NK-92 treated with Interleukin-12 subunit alpha and Interleukin-12 subunit beta, amount 100 ng/mL, for 24 hours (cell line): ENCODE data around the gene PCDHA3.
"Not testable (repeated sequence)": the region's sequence is repeated elsewhere in the genome, so short reads cannot be mapped to it uniquely, and the experiment has no call there.

Experiments
- DNase-seq: peaks from one replicate; lab custom pipeline; 2025; lab: John Stamatoyannopoulos, UW

Gene PCDHA3

GRCh38 chr5:140821375-140822280, 20.8 kb downstream of the PCDHA3 start, which contains the start of gene PCDHA5:
Gene PCDHA5 (plus strand): TSS chr5:140821613.
- DNase-seq = no peak

GRCh38 chr5:140822281-140822629, 21.4 kb downstream of the PCDHA3 start:
- DNase-seq = no peak

DNA sequence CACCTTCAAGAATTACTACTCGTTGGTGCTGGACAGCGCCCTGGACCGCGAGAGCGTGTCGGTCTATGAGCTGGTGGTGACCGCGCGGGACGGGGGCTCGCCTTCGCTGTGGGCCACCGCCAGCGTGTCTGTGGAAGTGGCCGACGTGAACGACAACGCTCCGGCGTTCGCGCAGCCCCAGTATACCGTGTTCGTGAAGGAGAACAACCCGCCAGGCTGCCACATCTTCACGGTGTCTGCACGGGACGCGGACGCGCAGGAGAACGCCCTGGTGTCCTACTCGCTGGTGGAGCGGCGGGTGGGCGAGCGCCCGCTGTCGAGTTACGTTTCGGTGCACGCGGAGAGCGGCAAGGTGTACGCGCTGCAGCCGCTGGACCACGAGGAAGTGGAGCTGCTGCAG, 22.1 kb downstream of the PCDHA3 start:
- DNase-seq = not testable (repeated sequence)

- no peak for DNase-seq
Measured at GRCh38 chr5:140823475-140823874, 22.6 kb downstream of the PCDHA3 start.

DNA sequence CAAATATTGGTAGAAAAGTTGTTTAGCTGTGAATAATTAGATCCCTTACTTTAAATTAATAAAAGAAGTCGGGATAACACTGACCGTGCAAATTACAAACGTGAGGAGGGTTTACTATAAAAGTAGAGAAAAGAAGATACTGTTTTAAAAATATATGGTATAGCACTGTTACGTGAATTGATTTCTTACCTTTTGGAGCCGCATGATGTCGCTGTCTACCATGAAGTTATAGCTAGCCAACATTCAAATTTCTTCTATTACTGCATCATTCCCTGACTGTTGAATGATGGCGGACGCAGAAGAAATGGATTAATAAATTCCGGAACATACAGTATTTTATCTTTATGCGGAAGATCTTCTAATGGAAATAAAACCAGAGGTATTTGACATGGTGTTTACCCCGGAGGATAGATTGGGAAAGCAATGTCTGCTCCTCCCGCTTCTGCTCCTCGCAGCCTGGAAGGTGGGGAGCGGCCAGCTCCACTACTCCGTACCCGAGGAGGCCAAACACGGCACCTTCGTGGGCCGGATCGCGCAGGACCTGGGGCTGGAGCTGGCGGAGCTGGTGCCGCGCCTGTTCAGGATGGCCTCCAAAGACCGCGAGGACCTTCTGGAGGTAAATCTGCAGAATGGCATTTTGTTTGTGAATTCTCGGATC, 27.0 kb downstream of the PCDHA3 start, which contains the start of gene PCDHA6:
PCDHA6 (plus strand) TSS at position 257 of the 658 bp plus-strand sequence; CDS start at position 389, 132 bp downstream.
- no peak for DNase-seq

- no peak for DNase-seq
Measured at GRCh38 chr5:140828362-140828737, 27.5 kb downstream of the PCDHA3 start.

DNA sequence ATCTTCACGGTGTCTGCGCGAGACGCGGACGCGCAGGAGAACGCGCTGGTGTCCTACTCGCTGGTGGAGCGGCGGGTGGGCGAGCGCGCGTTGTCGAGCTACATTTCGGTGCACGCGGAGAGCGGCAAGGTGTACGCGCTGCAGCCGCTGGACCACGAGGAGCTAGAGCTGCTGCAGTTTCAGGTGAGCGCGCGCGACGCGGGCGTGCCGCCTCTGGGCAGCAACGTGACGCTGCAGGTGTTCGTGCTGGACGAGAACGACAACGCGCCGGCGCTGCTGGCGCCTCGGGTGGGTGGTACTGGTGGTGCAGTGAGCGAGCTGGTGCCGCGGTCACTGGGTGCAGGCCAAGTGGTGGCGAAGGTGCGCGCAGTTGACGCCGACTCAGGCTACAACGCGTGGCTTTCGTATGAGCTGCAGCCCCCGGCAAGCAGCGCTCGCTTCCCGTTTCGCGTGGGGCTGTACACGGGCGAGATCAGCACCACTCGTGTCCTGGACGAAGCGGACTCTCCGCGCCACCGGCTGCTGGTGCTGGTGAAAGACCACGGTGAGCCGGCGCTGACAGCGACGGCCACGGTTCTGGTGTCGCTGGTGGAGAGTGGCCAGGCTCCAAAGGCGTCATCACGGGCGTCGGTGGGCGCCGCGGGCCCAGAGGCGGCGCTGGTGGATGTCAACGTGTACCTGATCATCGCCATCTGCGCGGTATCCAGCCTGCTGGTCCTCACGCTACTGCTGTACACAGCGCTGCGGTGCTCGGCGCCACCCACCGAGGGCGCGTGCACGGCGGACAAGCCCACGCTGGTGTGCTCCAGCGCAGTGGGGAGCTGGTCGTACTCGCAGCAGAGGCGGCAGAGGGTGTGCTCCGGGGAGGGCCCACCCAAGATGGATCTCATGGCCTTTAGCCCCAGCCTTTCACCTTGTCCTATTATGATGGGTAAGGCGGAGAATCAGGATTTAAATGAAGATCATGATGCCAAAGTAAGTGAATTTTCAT, 28.9 kb downstream of the PCDHA3 start:
- DNase-seq = not testable (repeated sequence)

- no peak for DNase-seq
Measured at GRCh38 chr5:140833993-140834392, 33.1 kb downstream of the PCDHA3 start, which contains the start of gene PCDHA7. Gene PCDHA7 (plus strand): TSS chr5:140834269. CDS start chr5:140834384, 115 bp downstream.

DNA sequence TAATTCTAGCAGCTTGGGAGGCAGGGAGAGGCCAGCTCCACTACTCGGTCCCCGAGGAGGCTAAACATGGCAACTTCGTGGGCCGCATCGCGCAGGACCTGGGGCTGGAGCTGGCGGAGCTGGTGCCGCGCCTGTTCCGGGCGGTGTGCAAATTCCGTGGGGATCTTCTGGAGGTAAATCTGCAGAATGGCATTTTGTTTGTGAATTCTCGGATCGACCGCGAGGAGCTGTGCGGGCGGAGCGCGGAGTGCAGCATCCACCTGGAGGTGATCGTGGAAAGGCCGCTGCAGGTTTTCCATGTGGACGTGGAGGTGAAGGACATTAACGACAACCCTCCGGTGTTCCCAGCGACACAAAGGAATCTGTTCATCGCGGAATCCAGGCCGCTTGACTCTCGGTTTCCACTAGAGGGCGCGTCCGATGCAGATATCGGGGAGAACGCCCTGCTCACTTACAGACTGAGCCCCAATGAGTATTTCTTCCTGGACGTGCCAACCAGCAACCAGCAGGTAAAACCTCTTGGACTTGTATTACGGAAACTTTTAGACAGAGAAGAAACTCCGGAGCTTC, 33.7 kb downstream of the PCDHA3 start:
- not testable (repeated sequence) for DNase-seq

DNA sequence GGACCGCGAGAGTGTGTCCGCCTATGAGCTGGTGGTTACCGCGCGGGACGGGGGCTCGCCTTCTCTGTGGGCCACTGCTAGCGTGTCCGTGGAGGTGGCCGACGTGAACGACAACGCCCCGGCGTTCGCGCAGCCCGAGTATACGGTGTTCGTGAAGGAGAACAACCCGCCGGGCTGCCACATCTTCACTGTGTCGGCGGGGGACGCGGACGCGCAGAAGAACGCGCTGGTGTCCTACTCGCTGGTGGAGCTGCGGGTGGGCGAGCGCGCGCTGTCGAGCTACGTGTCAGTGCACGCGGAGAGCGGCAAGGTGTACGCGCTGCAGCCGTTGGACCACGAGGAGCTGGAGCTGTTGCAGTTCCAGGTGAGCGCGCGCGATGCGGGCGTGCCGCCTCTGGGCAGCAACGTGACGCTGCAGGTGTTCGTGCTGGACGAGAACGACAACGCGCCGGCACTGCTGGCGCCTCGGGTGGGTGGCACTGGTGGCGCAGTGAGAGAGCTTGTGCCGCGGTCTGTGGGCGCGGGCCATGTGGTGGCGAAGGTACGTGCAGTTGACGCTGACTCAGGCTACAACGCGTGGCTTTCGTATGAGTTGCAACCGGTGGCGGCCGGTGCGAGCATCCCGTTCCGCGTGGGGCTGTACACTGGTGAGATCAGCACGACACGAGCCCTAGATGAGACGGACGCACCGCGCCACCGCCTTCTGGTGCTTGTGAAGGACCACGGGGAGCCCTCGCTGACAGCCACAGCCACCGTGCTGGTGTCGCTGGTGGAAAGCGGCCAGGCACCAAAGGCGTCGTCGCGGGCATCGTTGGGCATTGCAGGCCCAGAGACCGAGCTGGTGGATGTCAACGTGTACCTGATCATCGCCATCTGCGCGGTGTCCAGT, 35.0 kb downstream of the PCDHA3 start:
- DNase-seq = no peak

DNA sequence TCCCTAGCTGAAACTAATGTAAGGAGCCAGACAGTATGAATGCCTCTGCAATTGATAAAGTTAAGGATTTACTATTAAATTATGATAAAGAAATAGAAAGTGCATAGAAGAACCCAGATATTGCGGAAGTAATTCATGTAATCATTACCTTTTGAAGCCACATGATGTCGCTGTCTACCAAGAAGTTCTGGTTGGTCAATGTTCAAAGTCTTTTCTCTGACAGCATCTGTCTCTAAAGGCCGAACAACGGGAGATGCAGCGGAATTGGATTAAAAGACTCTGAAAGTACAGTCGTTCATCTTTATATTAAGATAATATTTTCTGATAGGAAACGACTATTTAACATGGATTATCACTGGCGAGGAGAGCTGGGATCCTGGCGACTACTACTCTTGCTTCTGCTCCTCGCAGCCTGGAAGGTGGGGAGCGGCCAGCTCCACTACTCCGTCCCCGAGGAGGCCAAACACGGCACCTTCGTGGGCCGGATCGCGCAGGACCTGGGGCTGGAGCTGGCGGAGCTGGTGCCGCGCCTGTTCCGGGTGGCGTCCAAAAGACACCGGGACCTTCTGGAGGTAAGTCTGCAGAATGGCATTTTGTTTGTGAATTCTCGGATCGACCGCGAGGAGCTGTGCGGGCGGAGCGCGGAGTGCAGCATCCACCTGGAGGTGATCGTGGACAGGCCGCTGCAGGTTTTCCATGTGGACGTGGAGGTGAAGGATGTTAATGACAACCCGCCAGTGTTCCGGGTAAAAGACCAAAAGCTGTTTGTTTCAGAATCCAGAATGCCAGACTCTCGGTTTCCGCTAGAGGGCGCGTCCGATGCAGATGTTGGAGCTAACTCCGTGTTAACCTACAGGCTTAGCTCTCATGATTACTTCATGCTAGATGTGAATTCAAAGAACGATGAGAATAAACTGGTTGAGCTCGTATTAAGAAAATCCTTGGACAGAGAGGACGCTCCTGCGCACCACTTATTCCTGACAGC, 40.4 kb downstream of the PCDHA3 start, which contains the start of gene PCDHA8:
PCDHA8 (plus strand) TSS at position 210 of the 985 bp plus-strand sequence; CDS start at position 345, 135 bp downstream.
- peak; percentile 23 for DNase-seq

DNA sequence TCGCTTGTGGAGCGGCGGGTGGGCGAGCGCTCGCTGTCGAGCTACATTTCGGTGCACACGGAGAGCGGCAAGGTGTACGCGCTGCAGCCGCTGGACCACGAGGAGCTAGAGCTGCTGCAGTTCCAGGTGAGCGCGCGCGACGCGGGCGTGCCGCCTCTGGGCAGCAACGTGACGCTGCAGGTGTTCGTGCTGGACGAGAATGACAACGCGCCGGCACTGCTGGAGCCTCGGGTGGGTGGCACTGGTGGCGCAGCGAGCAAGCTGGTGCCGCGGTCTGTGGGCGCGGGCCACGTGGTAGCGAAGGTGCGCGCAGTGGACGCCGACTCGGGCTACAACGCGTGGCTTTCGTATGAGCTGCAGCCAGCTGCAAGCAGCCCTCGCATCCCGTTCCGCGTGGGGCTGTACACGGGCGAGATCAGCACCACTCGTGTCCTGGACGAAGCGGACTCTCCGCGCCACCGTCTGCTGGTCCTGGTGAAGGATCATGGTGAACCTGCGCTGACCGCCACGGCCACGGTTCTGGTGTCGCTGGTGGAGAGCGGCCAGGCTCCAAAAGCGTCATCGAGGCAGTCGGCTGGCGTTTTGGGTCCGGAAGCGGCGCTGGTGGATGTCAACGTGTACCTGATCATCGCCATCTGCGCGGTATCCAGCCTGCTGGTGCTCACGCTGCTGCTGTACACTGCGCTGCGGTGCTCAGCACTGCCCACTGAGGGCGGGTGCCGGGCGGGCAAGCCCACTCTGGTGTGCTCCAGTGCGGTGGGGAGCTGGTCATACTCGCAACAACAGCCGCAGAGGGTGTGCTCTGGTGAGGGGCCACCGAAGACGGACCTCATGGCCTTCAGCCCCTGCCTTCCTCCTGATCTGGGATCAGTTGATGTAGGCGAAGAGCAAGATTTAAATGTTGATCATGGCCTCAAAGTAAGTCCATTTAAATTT, 42.2 kb downstream of the PCDHA3 start:
- DNase-seq = no peak

GRCh38 chr5:140848139-140849102, 47.6 kb downstream of the PCDHA3 start, which contains the start of gene PCDHA9:
Gene PCDHA9 (plus strand): TSS chr5:140848382. CDS start chr5:140848496, 114 bp downstream.
- DNase-seq = not testable (repeated sequence)

GRCh38 chr5:140849831-140850634, 49.2 kb downstream of the PCDHA3 start:
- DNase-seq = not testable (repeated sequence)
